Measurements from ENCODE around the gene TRAK2. TPM values are rescaled to one million over a fixed set of nuclear protein-coding genes. Genes with fewer than 3 reads are reported as not detected.

The TRAK2 gene
- total and polyA plus RNA-seq, 2 donors (not counting 1 experiment from before 2014, with no cell fraction given), result 16.9 to 21.6 TPM

DNA sequence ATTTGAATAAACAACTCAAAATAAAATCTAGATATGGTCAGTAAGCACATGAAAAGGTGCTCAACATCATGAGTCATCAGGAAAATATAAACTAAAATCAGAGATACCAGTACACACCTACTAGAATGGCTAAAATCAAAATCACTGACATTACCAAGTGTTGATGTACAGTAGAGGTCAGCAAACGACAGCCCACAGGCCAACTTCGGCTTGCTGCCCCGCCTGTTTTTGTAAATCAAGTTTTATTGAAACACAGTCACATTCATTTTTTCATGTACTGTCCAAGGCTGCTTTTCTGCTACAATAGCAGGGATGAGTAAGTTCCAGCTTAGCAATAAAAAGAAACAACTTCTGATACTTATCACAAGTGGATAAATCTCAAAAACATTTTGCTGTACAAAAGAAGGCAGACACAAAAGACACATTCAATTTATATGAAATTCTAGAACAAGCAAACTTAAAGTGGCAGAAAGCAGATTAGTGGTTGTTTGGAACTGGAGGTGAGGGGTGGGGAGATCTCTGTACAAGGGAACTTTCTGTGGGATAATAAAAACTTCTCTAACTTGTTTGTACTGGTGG lies 32.1 kb downstream of the TRAK2 start:
- no CpG with 5 or more reads among the region's 3 CpGs for WGBS (ENCODE audit: insufficient coverage)

DNA sequence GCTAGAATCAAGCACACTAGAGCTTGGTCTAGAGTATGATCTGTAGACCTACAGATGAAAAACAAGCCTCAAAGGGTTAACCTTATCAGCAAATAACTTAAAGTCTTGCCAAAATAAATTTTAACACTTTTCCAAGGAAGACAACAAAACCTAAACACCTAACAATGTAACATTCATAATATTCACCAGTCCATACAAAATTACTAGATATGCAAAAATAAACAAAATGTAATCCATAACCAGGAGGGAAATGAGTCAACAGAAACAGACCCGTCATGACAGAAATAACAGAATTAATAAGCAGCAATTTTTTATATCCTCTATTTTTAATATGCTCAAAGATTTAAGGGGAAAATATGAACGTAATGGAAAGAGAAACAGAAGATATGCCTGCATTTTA lies 36.1 kb downstream of the TRAK2 start:
- Histone ChIP-seq H3K27me3 (replicated peaks in 1 of 4; ENCODE audit: control extremely low read depth in 1 of 4, control insufficient read depth in 3 of 4, insufficient read depth in 4 of 4, low read length in 3 of 4) (no peaks in the 10 kb centered on the region), H3K4me2 (replicated peaks; ENCODE audit: low read depth, low read length, poor library complexity, severe bottlenecking) (peak overlapping the region; percentile 66), H4K20me1 (ENCODE audit: control insufficient read depth, insufficient read depth, low read length, poor library complexity, severe bottlenecking) (no peaks in the 10 kb centered on the region), H3K9me3 (ENCODE audit: control extremely low read depth in 1 of 3, control insufficient read depth in 2 of 3, insufficient read depth in 1 of 3, low read length in 2 of 3) (peaks cover 0 to under 1% (median 0%) of the 10 kb centered on the region in 3 donors), H3K27ac (ENCODE audit: low read length in 2 of 2) (peak overlapping the region; percentile 82 to 84), H3K4me1 (ENCODE audit: control insufficient read depth in 2 of 2, insufficient read depth in 2 of 2, low read length in 2 of 2) (peaks cover 45 to 71% of the 10 kb centered on the region in 2 donors), H3K4me3 (ENCODE audit: control extremely low read depth in 1 of 5, extremely low read depth in 1 of 5, insufficient read depth in 1 of 5, low read depth in 2 of 5, low read length in 4 of 5) (peak overlapping the region in 1 of 5 experiments; percentile 60), H3K9ac (ENCODE audit: low read length) (peak overlapping the region; percentile 51), H3K36me3 (replicated peaks in 1 of 2; ENCODE audit: control extremely low read depth in 1 of 2, control insufficient read depth in 1 of 2, extremely low read depth in 1 of 2, insufficient read depth in 2 of 2, low read length in 1 of 2) (peaks cover 2 to 5% of the 10 kb centered on the region in 2 experiments), H2AFZ (ENCODE audit: insufficient read depth, low read depth, low read length, poor library complexity, severe bottlenecking) (no peak overlapping the region), H3K79me2 (ENCODE audit: control insufficient read depth, insufficient read depth, low read length) (peaks cover 65% of the 10 kb centered on the region)
- H3K4me1 Mint-ChIP-seq, result peaks cover 17% of the 10 kb centered on the region
- no CpG with 5 or more reads among the region's 2 CpGs for WGBS (ENCODE audit: insufficient coverage)
- TF ChIP-seq EZH2 (IDR thresholded peaks at IDR 0.05; ENCODE audit: borderline replicate concordance, insufficient read depth, low read depth, low read length, poor library complexity, severe bottlenecking), result no peak
- TF ChIP-seq, protein P1, sequence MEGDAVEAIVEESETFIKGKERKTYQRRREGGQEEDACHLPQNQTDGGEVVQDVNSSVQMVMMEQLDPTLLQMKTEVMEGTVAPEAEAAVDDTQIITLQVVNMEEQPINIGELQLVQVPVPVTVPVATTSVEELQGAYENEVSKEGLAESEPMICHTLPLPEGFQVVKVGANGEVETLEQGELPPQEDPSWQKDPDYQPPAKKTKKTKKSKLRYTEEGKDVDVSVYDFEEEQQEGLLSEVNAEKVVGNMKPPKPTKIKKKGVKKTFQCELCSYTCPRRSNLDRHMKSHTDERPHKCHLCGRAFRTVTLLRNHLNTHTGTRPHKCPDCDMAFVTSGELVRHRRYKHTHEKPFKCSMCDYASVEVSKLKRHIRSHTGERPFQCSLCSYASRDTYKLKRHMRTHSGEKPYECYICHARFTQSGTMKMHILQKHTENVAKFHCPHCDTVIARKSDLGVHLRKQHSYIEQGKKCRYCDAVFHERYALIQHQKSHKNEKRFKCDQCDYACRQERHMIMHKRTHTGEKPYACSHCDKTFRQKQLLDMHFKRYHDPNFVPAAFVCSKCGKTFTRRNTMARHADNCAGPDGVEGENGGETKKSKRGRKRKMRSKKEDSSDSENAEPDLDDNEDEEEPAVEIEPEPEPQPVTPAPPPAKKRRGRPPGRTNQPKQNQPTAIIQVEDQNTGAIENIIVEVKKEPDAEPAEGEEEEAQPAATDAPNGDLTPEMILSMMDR (IDR thresholded peaks at IDR 0.05), result no peak
- intact Hi-C loops (cut with micrococcal nuclease), result no loop called here
- ATAC-seq (ENCODE audit: low read depth) (no peak), DNase-seq (no peak)
- POLR2A ChIA-PET, result no interaction called here
- H3K27me3 Mint-ChIP-seq, result no peaks in the 10 kb centered on the region
- H3K9me3 Mint-ChIP-seq (ENCODE audit: insufficient read depth), result no peaks in the 10 kb centered on the region
- H3K4me3 Mint-ChIP-seq, result no peak overlapping the region
- no peak overlapping the region for H3K27ac Mint-ChIP-seq
- CTCF ChIA-PET, result interaction anchor here (1.2 to 1.6 kb wide), 2 partner anchors 11 to 52 kb away, joined by 4 to 6 read pairs; no protein-coding TSS in a partner anchor

More for the DNA sequence above, 32.1 kb downstream of the TRAK2 start:
- Histone ChIP-seq H3K79me2 (ENCODE audit: control insufficient read depth, insufficient read depth, low read length) (peaks cover 57% of the 10 kb centered on the region), H3K27me3 (replicated peaks in 1 of 4; ENCODE audit: control extremely low read depth in 1 of 4, control insufficient read depth in 3 of 4, insufficient read depth in 4 of 4, low read length in 3 of 4) (no peaks in the 10 kb centered on the region), H4K20me1 (ENCODE audit: control insufficient read depth, insufficient read depth, low read length, poor library complexity, severe bottlenecking) (no peaks in the 10 kb centered on the region), H3K9me3 (ENCODE audit: control extremely low read depth in 1 of 3, control insufficient read depth in 2 of 3, insufficient read depth in 1 of 3, low read length in 2 of 3) (no peaks in the 10 kb centered on the region), H3K36me3 (replicated peaks in 1 of 2; ENCODE audit: control extremely low read depth in 1 of 2, control insufficient read depth in 1 of 2, extremely low read depth in 1 of 2, insufficient read depth in 2 of 2, low read length in 1 of 2) (peaks cover 0 to 5% of the 10 kb centered on the region in 2 experiments), H3K27ac (ENCODE audit: low read length in 2 of 2) (peak overlapping the region; percentile 7 to 61), H3K9ac (ENCODE audit: low read length) (no peak overlapping the region), H3K4me1 (ENCODE audit: control insufficient read depth in 2 of 2, insufficient read depth in 2 of 2, low read length in 2 of 2) (peaks cover 20 to 53% of the 10 kb centered on the region in 2 donors), H3K4me2 (replicated peaks; ENCODE audit: low read depth, low read length, poor library complexity, severe bottlenecking) (no peak overlapping the region), H2AFZ (ENCODE audit: insufficient read depth, low read depth, low read length, poor library complexity, severe bottlenecking) (no peak overlapping the region), H3K4me3 (ENCODE audit: control extremely low read depth in 1 of 5, extremely low read depth in 1 of 5, insufficient read depth in 1 of 5, low read depth in 2 of 5, low read length in 4 of 5) (no peak overlapping the region)
- DNase-seq (no peak), ATAC-seq (ENCODE audit: low read depth) (no peak)
- Mint-ChIP-seq H3K27me3 (no peaks in the 10 kb centered on the region), H3K9me3 (ENCODE audit: insufficient read depth) (no peaks in the 10 kb centered on the region), H3K4me1 (peaks cover 41% of the 10 kb centered on the region), H3K27ac (peak overlapping the region; percentile 57), H3K4me3 (no peak overlapping the region)
- ChIA-PET POLR2A (no interaction called here), CTCF (no interaction called here)
- intact Hi-C loops (cut with micrococcal nuclease), result no loop called here
- TF ChIP-seq, protein P1 (IDR thresholded peaks at IDR 0.05), result no peak
- no peak for TF ChIP-seq EZH2 (IDR thresholded peaks at IDR 0.05; ENCODE audit: borderline replicate concordance, insufficient read depth, low read depth, low read length, poor library complexity, severe bottlenecking)

Data from B cell (primary cell).